Measurements from ENCODE around the gene SSR4. TPM values are rescaled to one million over a fixed set of nuclear protein-coding genes. Genes with fewer than 3 reads are reported as not detected.

The SSR4 gene
- total and polyA plus RNA-seq, 12 donors: 162 to 1,349 (median 366) TPM

GRCh38 chrX:153773218-153773611 lies 21.3 kb upstream of the SSR4 start:
- no peaks in the 10 kb centered on the region for H3K4me1 ChIP-seq (replicated peaks in 1 of 2)
- peaks cover 0 to 16% of the 10 kb centered on the region in 2 donors for H3K36me3 ChIP-seq (replicated peaks in 1 of 2)
- intact Hi-C loops (cut with DNase I): no loop called here
- no peaks in the 10 kb centered on the region for H3K9me3 ChIP-seq (replicated peaks in 1 of 3)
- no peak for DNase-seq
- no peaks in the 10 kb centered on the region for H3K27me3 ChIP-seq
- TF ChIP-seq CTCF (IDR thresholded peaks at IDR 0.05) (no peak), POLR2A (IDR thresholded peaks at IDR 0.05) (no peak)
- H3K4me3 ChIP-seq: no peak overlapping the region
- no peak overlapping the region for H3K27ac ChIP-seq
- WGBS, 4 donors: 92 to 100% (median 96%) methylated on average over 2 to 23 of the region's 23 CpGs; no CpG with 5 or more reads in 1 of the 4 donors

- no peaks in the 10 kb centered on the region for H3K4me1 ChIP-seq (replicated peaks in 1 of 2)
- H3K9me3 ChIP-seq (replicated peaks in 1 of 3): no peaks in the 10 kb centered on the region
- no peak overlapping the region for H3K27ac ChIP-seq
- no peaks in the 10 kb centered on the region for H3K27me3 ChIP-seq
- WGBS, 4 donors: 92 to 95% (median 94%) methylated on average over 7 to 48 of the region's 48 CpGs
- no peak overlapping the region for H3K4me3 ChIP-seq
- H3K36me3 ChIP-seq (replicated peaks in 1 of 2): peaks cover 0 to 16% of the 10 kb centered on the region in 2 donors
- intact Hi-C loops (cut with DNase I): no loop called here
- TF ChIP-seq CTCF (IDR thresholded peaks at IDR 0.05): no peak
- no peak for TF ChIP-seq POLR2A (IDR thresholded peaks at IDR 0.05)
- DNase-seq: no peak
Observed at GRCh38 chrX:153773741-153774575, 20.5 kb upstream of the SSR4 start.

- Histone ChIP-seq H3K27me3 (no peaks in the 10 kb centered on the region), H3K4me3 (no peak overlapping the region), H3K27ac (no peak overlapping the region), H3K36me3 (replicated peaks in 1 of 2) (peaks cover 0 to 16% of the 10 kb centered on the region in 2 donors), H3K9me3 (replicated peaks in 1 of 3) (no peaks in the 10 kb centered on the region), H3K4me1 (replicated peaks in 1 of 2) (no peaks in the 10 kb centered on the region)
- TF ChIP-seq CTCF (IDR thresholded peaks at IDR 0.05) (no peak), POLR2A (IDR thresholded peaks at IDR 0.05) (no peak)
- intact Hi-C loops (cut with DNase I): no loop called here
- 83 to 99% (median 95%) methylated on average over 3 to 37 of the region's 37 CpGs for WGBS, 4 donors
- DNase-seq: no peak
Observed at GRCh38 chrX:153774576-153775292, 19.7 kb upstream of the SSR4 start.

- Histone ChIP-seq H3K9me3 (replicated peaks in 1 of 3) (no peaks in the 10 kb centered on the region), H3K27ac (no peak overlapping the region), H3K4me3 (no peak overlapping the region), H3K4me1 (replicated peaks in 1 of 2) (peaks cover 0 to 3% of the 10 kb centered on the region in 2 donors), H3K36me3 (replicated peaks in 1 of 2) (peaks cover 0 to 16% of the 10 kb centered on the region in 2 donors), H3K27me3 (no peaks in the 10 kb centered on the region)
- WGBS, 4 donors: 93 to 97% (median 94%) methylated on average over 6 to 42 of the region's 42 CpGs; no CpG with 5 or more reads in 1 of the 4 donors
- intact Hi-C loops (cut with DNase I): no loop called here
- no peak for DNase-seq
- no peak for TF ChIP-seq POLR2A (IDR thresholded peaks at IDR 0.05)
- TF ChIP-seq CTCF (IDR thresholded peaks at IDR 0.05): no peak
Observed at GRCh38 chrX:153775293-153776119, 19.0 kb upstream of the SSR4 start.

All from adrenal gland (tissue), 12 donors.